MM.1S (cell line): ENCODE results near the gene GSTM4.
"Not testable (repeated sequence)": the region's sequence is repeated elsewhere in the genome, so short reads cannot be mapped to it uniquely, and the experiment has no call there.

Source experiments
- DNase-seq: peaks from one replicate; pipeline ENCODE4 v3.0.0-alpha.2; 2015
- H2AFZ ChIP-seq: fragments of 300-600 bp; sonication (generic); 2 replicates; pipeline ENCODE4 v1.6.0; 2016; ENCODE audit warnings: antibody characterized with exemption, low read length
- H3F3A ChIP-seq: fragments of 300-600 bp; sonication (generic); 2 replicates; pipeline ENCODE4 v1.6.1; 2016; ENCODE audit warnings: mild to moderate bottlenecking, antibody characterized with exemption, low read length, moderate library complexity, mixed read lengths; ENCODE audit not compliant: insufficient read depth
- H3K27ac ChIP-seq: fragments of 300-600 bp; sonication (generic); 2 replicates; pipeline ENCODE4 v1.5.1; 2016; ENCODE audit warnings: mild to moderate bottlenecking, low read length
- H3K27me3 ChIP-seq: fragments of 300-600 bp; sonication (generic); replicated peaks from 2 replicates; pipeline ENCODE4 v1.6.0; 2016; ENCODE audit warnings: low read length; ENCODE audit not compliant: insufficient read depth
- H3K36me3 ChIP-seq: fragments of 300-600 bp; sonication (generic); replicated peaks from 2 replicates; pipeline ENCODE4 v1.6.1; 2016; ENCODE audit warnings: mild to moderate bottlenecking, low read length, mixed read lengths; ENCODE audit not compliant: insufficient read depth
- H3K4me1 ChIP-seq: fragments of 300-600 bp; sonication (generic); 2 replicates; pipeline ENCODE4 v1.6.1; 2016; ENCODE audit warnings: low read length, mixed read lengths
- H3K4me2 ChIP-seq: fragments of 300-600 bp; sonication (generic); 2 replicates; pipeline ENCODE4 v1.6.0; 2016; ENCODE audit warnings: low read depth, low read length
- H3K4me3 ChIP-seq: fragments of 300-600 bp; sonication (generic); 2 replicates; pipeline ENCODE4 v1.5.1; 2016; ENCODE audit warnings: low read length, mixed read lengths
- H3K79me2 ChIP-seq: fragments of 300-600 bp; sonication (generic); 2 replicates; pipeline ENCODE4 v1.6.1; 2016; ENCODE audit warnings: mixed run types, low read length, mixed read lengths
- H3K9ac ChIP-seq: fragments of 300-600 bp; sonication (generic); 2 replicates; pipeline ENCODE4 v1.6.1; 2016; ENCODE audit warnings: low read length, mixed read lengths
- H3K9me2 ChIP-seq: fragments of 300-600 bp; sonication (generic); replicated peaks from 2 replicates; pipeline ENCODE4 v1.6.1; 2016; ENCODE audit warnings: mild to moderate bottlenecking, low read length, mixed read lengths; ENCODE audit not compliant: insufficient read depth
- H3K9me3 ChIP-seq: fragments of 300-600 bp; sonication (generic); replicated peaks from 2 replicates; pipeline ENCODE4 v1.6.1; 2016; ENCODE audit warnings: mild to moderate bottlenecking, low read length, mixed read lengths; ENCODE audit not compliant: insufficient read depth
- H4K20me1 ChIP-seq: fragments of 300-600 bp; sonication (generic); 2 replicates; pipeline ENCODE4 v1.6.1; 2016; ENCODE audit warnings: mild to moderate bottlenecking, low read length, moderate library complexity, mixed read lengths; ENCODE audit not compliant: insufficient read depth
- EZH2 ChIP-seq: fragments of 300-600 bp; sonication (generic); optimal IDR thresholded peaks from 2 replicates; pipeline ENCODE3; 2017; ENCODE audit warnings: low read depth, mild to moderate bottlenecking, antibody characterized with exemption, low read length, mixed read lengths
- EZH2phosphoT487 ChIP-seq: fragments of 300-600 bp; sonication (generic); IDR thresholded peaks from 2 replicates; pipeline ENCODE4 v1.6.1; 2018; ENCODE audit warnings: antibody characterized with exemption, low read length
- TF ChIP-seq, protein P1 (sequence below): fragments of 300-600 bp; sonication (generic); IDR thresholded peaks from 2 replicates; pipeline ENCODE4 v1.5.1; 2016; ENCODE audit warnings: antibody characterized with exemption, low read length, mixed read lengths

The GSTM4 gene

DNA sequence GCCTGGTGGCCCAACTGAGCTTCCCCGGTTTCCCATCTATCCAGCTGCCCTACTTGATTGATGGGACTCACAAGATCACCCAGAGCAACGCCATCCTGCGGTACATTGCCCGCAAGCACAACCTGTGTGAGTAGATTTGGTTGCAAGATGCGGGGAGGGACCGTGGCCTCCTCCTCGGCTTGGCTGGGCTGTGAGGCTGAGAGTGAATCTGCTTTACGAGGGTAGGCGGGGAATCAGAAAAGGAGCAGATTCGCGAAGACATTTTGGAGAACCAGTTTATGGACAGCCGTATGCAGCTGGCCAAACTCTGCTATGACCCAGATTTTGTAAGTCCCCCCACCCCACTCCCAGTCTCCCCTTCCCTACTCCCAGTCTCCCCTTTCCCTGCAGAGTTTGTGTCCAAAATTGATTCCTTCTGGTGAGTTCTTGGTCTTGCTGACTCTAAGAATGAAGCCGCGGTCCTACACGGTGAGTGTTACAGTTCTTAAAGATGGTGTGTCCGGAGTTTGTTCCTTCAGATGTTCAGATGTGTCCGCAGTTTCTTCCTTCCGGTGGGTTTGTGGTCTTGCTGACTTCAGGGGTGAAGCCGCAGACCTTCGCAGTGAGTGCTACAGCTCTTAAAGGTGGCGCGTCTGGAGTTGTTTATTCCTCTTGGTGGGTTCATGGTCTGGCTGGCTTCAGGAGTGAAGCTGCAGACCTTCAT lies 13.5 kb downstream of the GSTM4 start:
- no peak overlapping the region for H2AFZ ChIP-seq
- no peak for DNase-seq
- H3K36me3 ChIP-seq: no peaks in the 10 kb centered on the region
- TF ChIP-seq EZH2 (no peak), EZH2phosphoT487 (no peak)
- TF ChIP-seq, protein P1, sequence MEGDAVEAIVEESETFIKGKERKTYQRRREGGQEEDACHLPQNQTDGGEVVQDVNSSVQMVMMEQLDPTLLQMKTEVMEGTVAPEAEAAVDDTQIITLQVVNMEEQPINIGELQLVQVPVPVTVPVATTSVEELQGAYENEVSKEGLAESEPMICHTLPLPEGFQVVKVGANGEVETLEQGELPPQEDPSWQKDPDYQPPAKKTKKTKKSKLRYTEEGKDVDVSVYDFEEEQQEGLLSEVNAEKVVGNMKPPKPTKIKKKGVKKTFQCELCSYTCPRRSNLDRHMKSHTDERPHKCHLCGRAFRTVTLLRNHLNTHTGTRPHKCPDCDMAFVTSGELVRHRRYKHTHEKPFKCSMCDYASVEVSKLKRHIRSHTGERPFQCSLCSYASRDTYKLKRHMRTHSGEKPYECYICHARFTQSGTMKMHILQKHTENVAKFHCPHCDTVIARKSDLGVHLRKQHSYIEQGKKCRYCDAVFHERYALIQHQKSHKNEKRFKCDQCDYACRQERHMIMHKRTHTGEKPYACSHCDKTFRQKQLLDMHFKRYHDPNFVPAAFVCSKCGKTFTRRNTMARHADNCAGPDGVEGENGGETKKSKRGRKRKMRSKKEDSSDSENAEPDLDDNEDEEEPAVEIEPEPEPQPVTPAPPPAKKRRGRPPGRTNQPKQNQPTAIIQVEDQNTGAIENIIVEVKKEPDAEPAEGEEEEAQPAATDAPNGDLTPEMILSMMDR: no peak
- peaks cover 11% of the 10 kb centered on the region for H3K4me1 ChIP-seq
- no peaks in the 10 kb centered on the region for H3K27me3 ChIP-seq
- H3K9me2 ChIP-seq: no peaks in the 10 kb centered on the region
- H3K79me2 ChIP-seq: no peaks in the 10 kb centered on the region
- no peak overlapping the region for H3K4me3 ChIP-seq
- no peak overlapping the region for H3K9ac ChIP-seq
- no peak overlapping the region for H3K27ac ChIP-seq
- H4K20me1 ChIP-seq: no peaks in the 10 kb centered on the region
- H3K9me3 ChIP-seq: no peaks in the 10 kb centered on the region
- no peaks in the 10 kb centered on the region for H3F3A ChIP-seq
- H3K4me2 ChIP-seq: no peak overlapping the region

DNA sequence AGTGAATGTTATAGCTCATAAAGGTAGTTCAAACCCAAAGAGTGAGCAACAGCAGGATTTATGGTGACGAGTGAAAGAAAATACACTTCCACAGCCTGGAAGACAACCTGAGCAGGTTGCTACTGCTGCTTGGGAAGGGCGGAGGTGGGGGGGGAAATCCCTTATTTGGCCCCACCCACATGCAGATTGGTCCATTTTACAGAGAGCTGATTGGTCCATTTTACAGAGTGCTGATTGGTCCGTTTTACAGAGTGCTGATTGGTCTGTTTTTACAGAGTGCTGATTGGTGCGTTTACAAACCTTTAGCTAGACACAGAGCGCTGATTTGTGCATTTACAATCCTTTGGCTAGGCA lies 14.0 kb downstream of the GSTM4 start:
- H3K79me2 ChIP-seq, H3K9ac ChIP-seq, H3K36me3 ChIP-seq, H3K9me3 ChIP-seq, H4K20me1 ChIP-seq, H3K27me3 ChIP-seq, H3K9me2 ChIP-seq, DNase-seq, H2AFZ ChIP-seq, H3F3A ChIP-seq, H3K4me2 ChIP-seq, H3K27ac ChIP-seq, H3K4me3 ChIP-seq: not testable (repeated sequence)
- H3K4me1 ChIP-seq: peaks cover 11% of the 10 kb centered on the region

DNA sequence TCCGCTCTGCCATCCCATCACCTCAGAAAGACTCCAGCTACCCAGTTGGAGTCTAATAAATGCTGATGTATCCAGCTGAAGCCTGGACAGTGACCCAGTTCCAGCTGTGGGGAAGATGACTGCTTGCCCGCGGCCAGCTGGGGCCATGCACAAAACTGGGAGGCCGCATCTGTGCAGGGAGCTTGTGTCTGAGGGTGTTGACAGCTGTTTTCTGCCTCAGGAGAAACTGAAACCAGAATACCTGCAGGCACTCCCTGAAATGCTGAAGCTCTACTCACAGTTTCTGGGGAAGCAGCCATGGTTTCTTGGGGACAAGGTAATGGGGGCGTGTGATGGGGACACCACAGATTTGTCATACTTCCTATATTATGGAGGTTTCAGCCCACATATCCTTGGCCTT lies 15.2 kb downstream of the GSTM4 start:
- no peaks in the 10 kb centered on the region for H3K36me3 ChIP-seq
- H3K9me3 ChIP-seq: no peaks in the 10 kb centered on the region
- peak; percentile 36 for DNase-seq
- no peaks in the 10 kb centered on the region for H4K20me1 ChIP-seq
- no peak overlapping the region for H2AFZ ChIP-seq
- peaks cover 11% of the 10 kb centered on the region for H3K4me1 ChIP-seq
- TF ChIP-seq, protein P1: no peak
- no peak for TF ChIP-seq EZH2phosphoT487
- no peak for TF ChIP-seq EZH2
- H3K9me2 ChIP-seq: no peaks in the 10 kb centered on the region
- no peaks in the 10 kb centered on the region for H3K79me2 ChIP-seq
- H3F3A ChIP-seq: no peaks in the 10 kb centered on the region
- H3K27me3 ChIP-seq: no peaks in the 10 kb centered on the region
- no peak overlapping the region for H3K4me2 ChIP-seq
- no peak overlapping the region for H3K9ac ChIP-seq
- no peak overlapping the region for H3K4me3 ChIP-seq
- peak overlapping the region; percentile 13; the same call in 1 of the 2 replicates for H3K27ac ChIP-seq

DNA sequence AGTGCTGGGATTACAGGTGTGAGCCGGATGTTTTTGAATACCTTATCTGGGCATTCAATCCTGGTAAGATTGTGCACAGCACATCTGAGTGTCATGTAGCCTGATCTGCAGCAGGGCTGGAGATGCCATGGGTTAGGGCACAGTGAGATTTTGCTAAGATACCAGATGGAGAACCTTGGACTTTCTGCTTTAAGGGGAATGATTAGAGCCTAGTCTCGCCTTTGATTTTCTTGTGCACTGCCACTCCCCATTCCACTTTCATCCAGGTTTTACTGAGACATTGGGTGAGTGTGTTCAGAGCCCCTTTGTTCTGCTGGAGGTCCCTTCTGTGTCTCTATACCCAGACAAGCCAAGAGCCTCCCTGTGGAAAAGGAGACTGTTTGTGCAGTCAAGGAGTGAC lies 18.0 kb downstream of the GSTM4 start:
- H3K4me1 ChIP-seq: peaks cover 11% of the 10 kb centered on the region
- not testable (repeated sequence) for H3K27me3 ChIP-seq, H3K4me3 ChIP-seq, H3K9me2 ChIP-seq, DNase-seq, H4K20me1 ChIP-seq, H3K4me2 ChIP-seq, H3F3A ChIP-seq, H3K36me3 ChIP-seq, H3K27ac ChIP-seq, H3K9ac ChIP-seq, H3K79me2 ChIP-seq, H3K9me3 ChIP-seq, H2AFZ ChIP-seq

DNA sequence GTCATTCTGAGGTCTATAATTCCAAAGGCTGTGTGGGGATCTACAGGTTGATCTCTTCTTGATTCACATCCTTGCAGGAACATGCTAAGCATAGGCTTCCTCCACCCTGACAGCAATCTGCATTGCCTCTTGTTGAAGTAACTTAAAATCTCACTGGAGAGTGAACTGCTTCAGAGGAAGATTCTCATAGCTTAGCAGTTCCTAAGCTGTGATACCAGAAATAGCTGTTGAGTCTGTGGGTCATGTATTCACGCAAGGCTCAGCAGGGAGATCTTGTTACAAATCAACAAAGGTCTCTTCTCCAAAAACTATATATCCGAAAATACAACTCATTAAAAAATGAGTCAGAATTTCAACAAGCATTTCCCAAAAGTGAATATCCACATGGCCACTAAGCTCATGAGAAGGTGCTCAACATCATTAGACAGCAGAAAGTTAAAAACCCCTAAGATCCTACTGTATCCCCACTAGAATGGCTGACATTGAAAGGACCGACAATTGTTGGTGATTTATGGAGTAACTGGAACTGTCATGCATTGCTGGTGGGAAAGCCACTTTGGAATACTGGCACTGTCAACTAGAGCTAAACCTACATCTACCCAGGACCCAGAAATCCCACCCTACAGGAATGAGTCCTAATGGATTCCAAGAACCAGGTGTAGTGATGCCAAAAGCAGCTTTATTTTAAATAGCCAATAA lies 20.9 kb downstream of the GSTM4 start:
- not testable (repeated sequence) for H3K9me2 ChIP-seq, H3K79me2 ChIP-seq, H3K4me2 ChIP-seq, H3K36me3 ChIP-seq, H3K27ac ChIP-seq, H4K20me1 ChIP-seq, H3K4me1 ChIP-seq, DNase-seq, H3F3A ChIP-seq, H3K4me3 ChIP-seq, H2AFZ ChIP-seq, H3K27me3 ChIP-seq, H3K9me3 ChIP-seq, H3K9ac ChIP-seq
